ENCODE data around the gene ENTPD1. TPM values are rescaled to one million over a fixed set of nuclear protein-coding genes. Genes with fewer than 3 reads are reported as not detected.

The ENTPD1 gene
- total RNA-seq, 1 experiment from 2014 or later, result not detected

DNA sequence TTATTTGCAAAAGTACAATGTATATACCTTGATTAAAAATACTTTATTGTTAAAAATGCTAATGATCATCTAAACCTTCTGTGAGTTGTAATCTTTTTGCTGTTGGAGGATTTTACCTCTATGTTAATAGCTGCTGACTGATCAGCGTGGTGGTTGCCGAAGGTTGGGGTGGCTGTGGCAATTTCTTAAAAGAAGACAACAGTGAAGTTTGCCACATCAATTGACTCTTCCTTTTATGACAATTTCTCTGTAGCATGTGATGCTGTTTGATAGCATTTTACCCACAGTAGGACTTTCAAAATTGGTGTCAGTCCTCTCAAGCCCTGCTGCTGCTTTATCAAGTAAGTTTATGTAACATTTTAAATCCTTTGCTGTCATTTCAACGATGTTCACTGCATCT is 16.9 kb upstream of the ENTPD1 start:
- BruUV-seq (replicated peaks), result no TSS peak
- ChIA-PET CTCF (no interaction called here), POLR2A (ENCODE audit: unreplicated experiment) (no interaction called here)
- Histone ChIP-seq H2AFZ (no peak overlapping the region), H3K79me2 (ENCODE audit: low read depth) (no peaks in the 10 kb centered on the region), H3F3A (ENCODE audit: insufficient read depth, low read depth) (no peaks in the 10 kb centered on the region), H3K36me3 (ENCODE audit: low read depth) (no peaks in the 10 kb centered on the region), H3K4me1 (replicated peaks; ENCODE audit: insufficient read depth) (no peaks in the 10 kb centered on the region), H3K4me2 (no peak overlapping the region), H4K20me1 (ENCODE audit: insufficient read depth) (no peaks in the 10 kb centered on the region), H3K27me3 (ENCODE audit: insufficient read depth, low read depth) (no peaks in the 10 kb centered on the region), H3K9me3 (ENCODE audit: insufficient read depth, low read depth) (no peaks in the 10 kb centered on the region; the same call in 1 of the 2 replicates), H3K4me3 (no peak overlapping the region), H3K9me2 (ENCODE audit: insufficient read depth) (no peaks in the 10 kb centered on the region), H3K27ac (no peak overlapping the region)
- TF ChIP-seq EZH2 (IDR thresholded peaks at IDR 0.05; ENCODE audit: low read depth) (no peak), CTCF (conservative IDR thresholded peaks at IDR 0.05) (no peak)
- intact Hi-C loops (cut with micrococcal nuclease; ENCODE audit: unreplicated experiment), result no loop called here
- DNase-seq, result no peak

DNA sequence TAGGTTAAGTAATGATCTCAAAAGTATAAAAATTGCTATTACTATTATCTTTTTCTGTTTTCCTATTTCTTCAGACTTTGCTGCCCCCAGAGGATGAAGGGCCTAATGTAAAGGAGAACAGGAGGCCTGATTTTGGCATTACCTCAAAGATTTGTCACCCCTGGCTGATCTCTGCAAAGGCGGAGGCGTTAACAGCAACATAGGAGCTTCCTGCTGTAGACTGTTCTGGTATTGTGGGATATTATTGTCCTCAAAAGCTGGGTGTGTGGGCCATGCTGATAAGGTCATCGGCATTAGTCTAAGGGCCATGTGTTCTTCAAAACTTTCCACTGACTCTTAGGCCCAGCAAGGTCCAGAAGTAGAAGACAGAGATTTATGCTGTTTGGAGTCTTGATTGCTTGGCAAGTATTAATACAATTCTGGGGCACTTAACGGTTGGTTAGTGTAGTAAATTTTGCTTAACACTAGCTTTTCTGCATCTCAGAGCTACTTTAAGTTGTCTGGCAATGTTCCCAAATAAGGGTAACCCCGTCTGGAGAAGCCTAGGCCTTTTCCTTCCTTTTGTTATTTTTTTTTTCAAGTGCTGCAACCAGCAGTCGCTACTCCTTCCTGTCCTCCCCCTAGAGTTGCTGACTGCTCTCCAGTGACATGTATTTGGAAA is 14.0 kb upstream of the ENTPD1 start:
- BruUV-seq (replicated peaks), result no TSS peak
- H3K36me3 ChIP-seq (ENCODE audit: low read depth), result no peaks in the 10 kb centered on the region
- TF ChIP-seq CTCF (conservative IDR thresholded peaks at IDR 0.05) (no peak), EZH2 (IDR thresholded peaks at IDR 0.05; ENCODE audit: low read depth) (no peak)
- no peak for DNase-seq
- ChIA-PET CTCF (no interaction called here), POLR2A (ENCODE audit: unreplicated experiment) (no interaction called here)
- no peak overlapping the region for H3K4me3 ChIP-seq
- H3K9me2 ChIP-seq (ENCODE audit: insufficient read depth), result no peaks in the 10 kb centered on the region
- H4K20me1 ChIP-seq (ENCODE audit: insufficient read depth), result no peaks in the 10 kb centered on the region
- no peak overlapping the region for H3K27ac ChIP-seq
- H3F3A ChIP-seq (ENCODE audit: insufficient read depth, low read depth), result no peaks in the 10 kb centered on the region
- H3K9me3 ChIP-seq (ENCODE audit: insufficient read depth, low read depth), result no peaks in the 10 kb centered on the region
- no peak overlapping the region for H3K4me2 ChIP-seq
- no peaks in the 10 kb centered on the region for H3K4me1 ChIP-seq (replicated peaks; ENCODE audit: insufficient read depth)
- H2AFZ ChIP-seq, result no peak overlapping the region
- H3K79me2 ChIP-seq (ENCODE audit: low read depth), result no peaks in the 10 kb centered on the region
- no peaks in the 10 kb centered on the region for H3K27me3 ChIP-seq (ENCODE audit: insufficient read depth, low read depth)
- intact Hi-C loops (cut with micrococcal nuclease; ENCODE audit: unreplicated experiment), result no loop called here

GRCh38 chr10:95742485-95742884 is 13.5 kb upstream of the ENTPD1 start:
- no peak for DNase-seq
- no peaks in the 10 kb centered on the region for H3K9me2 ChIP-seq (ENCODE audit: insufficient read depth)
- POLR2A ChIA-PET (ENCODE audit: unreplicated experiment), result no interaction called here
- H3K27ac ChIP-seq, result no peak overlapping the region
- H3F3A ChIP-seq (ENCODE audit: insufficient read depth, low read depth), result no peaks in the 10 kb centered on the region
- CTCF ChIA-PET, result no interaction called here
- H2AFZ ChIP-seq, result no peak overlapping the region
- TF ChIP-seq CTCF (conservative IDR thresholded peaks at IDR 0.05) (no peak), EZH2 (IDR thresholded peaks at IDR 0.05; ENCODE audit: low read depth) (no peak)
- H3K4me2 ChIP-seq, result no peak overlapping the region
- no peaks in the 10 kb centered on the region for H3K79me2 ChIP-seq (ENCODE audit: low read depth)
- no peaks in the 10 kb centered on the region for H3K27me3 ChIP-seq (ENCODE audit: insufficient read depth, low read depth)
- no peaks in the 10 kb centered on the region for H3K36me3 ChIP-seq (ENCODE audit: low read depth)
- no peaks in the 10 kb centered on the region for H3K4me1 ChIP-seq (replicated peaks; ENCODE audit: insufficient read depth)
- BruUV-seq (replicated peaks), result no TSS peak
- no peak overlapping the region for H3K4me3 ChIP-seq
- intact Hi-C loops (cut with micrococcal nuclease; ENCODE audit: unreplicated experiment), result no loop called here
- H4K20me1 ChIP-seq (ENCODE audit: insufficient read depth), result no peaks in the 10 kb centered on the region
- no peaks in the 10 kb centered on the region for H3K9me3 ChIP-seq (ENCODE audit: insufficient read depth, low read depth)
